ENCODE results near the gene MPO. TPM values are rescaled to one million over a fixed set of nuclear protein-coding genes. Genes with fewer than 3 reads are reported as not detected.

Gene MPO
- total RNA-seq, result 27.3 TPM
- 5.6 TPM for polyA plus RNA-seq
- long read RNA-seq, donor 1, result 0 reads
- long read RNA-seq, donor 2, result 0 reads
- long read RNA-seq, donor 3, partial matches to known transcripts, result 0 of 3 reads
- long read RNA-seq, donor 3, other reads (novel, unspliced or antisense), result 0 of 3 reads
- long read RNA-seq, donor 4, partial matches to known transcripts, result 0 of 2 reads
- long read RNA-seq, donor 4, other reads (novel, unspliced or antisense), result 0 of 2 reads
- long read RNA-seq, donor 5, transcript MPO-201 (12 exons, 3,215 nt), result major isoform, 8 of 26 reads
- long read RNA-seq, donor 5, partial matches to known transcripts, result 17 of 26 reads
- long read RNA-seq, donor 5, other reads (novel, unspliced or antisense), result 0 of 26 reads
- long read RNA-seq, donor 6, transcript MPO-201 (12 exons, 3,215 nt), result major isoform, 6 of 6 reads
- long read RNA-seq, donor 6, partial matches to known transcripts, result 0 of 6 reads
- long read RNA-seq, donor 6, other reads (novel, unspliced or antisense), result 0 of 6 reads
- long read RNA-seq, donor 7, partial matches to known transcripts, result 0 of 4 reads
- long read RNA-seq, donor 7, other reads (novel, unspliced or antisense), result 0 of 4 reads
- long read RNA-seq, donor 8, partial matches to known transcripts, result 0 of 3 reads
- long read RNA-seq, donor 8, other reads (novel, unspliced or antisense), result 0 of 3 reads
- long read RNA-seq, donor 9, partial matches to known transcripts, result 0 of 1 reads
- long read RNA-seq, donor 9, other reads (novel, unspliced or antisense), result 0 of 1 reads
- long read RNA-seq, donor 10, partial matches to known transcripts, result 0 of 1 reads
- long read RNA-seq, donor 10, other reads (novel, unspliced or antisense), result 0 of 1 reads

GRCh38 chr17:58280480-58281217 lies at the start of gene MPO:
Gene MPO (minus strand): TSS chr17:58280935. CDS start chr17:58280758, 177 bp downstream.
- WGBS, result 85% methylated on average over 5 of the region's 5 CpGs
- DNase-seq (ENCODE audit: low read depth in 6 of 9, low spot score in 9 of 9), result no peak
- Histone ChIP-seq H3K4me1 (ENCODE audit: control insufficient read depth in 2 of 2, insufficient read depth in 2 of 2, low read length in 2 of 2) (peaks cover 0 to 2% of the 10 kb centered on the region in 2 donors), H3K4me3 (ENCODE audit: low read length in 2 of 2) (no peak within 1 kb of the TSS), H3K27me3 (ENCODE audit: control insufficient read depth in 2 of 2, insufficient read depth in 1 of 2, low read length in 1 of 2) (peaks cover 0 to 28% of the 10 kb centered on the region in 2 donors), H3K36me3 (ENCODE audit: control insufficient read depth in 2 of 2, insufficient read depth in 2 of 2, low read length in 1 of 2) (no peaks in the 10 kb centered on the region), H3K27ac (ENCODE audit: low read depth in 1 of 2, low read length in 1 of 2) (no peak within 1 kb of the TSS), H3K9me3 (ENCODE audit: control insufficient read depth in 2 of 2, insufficient read depth in 1 of 2, low read length in 1 of 2) (no peaks in the 10 kb centered on the region)

- Histone ChIP-seq H3K27ac (ENCODE audit: low read depth in 1 of 2, low read length in 1 of 2) (peak overlapping the region; percentile 90 to 100), H3K4me3 (ENCODE audit: low read length in 2 of 2) (peak overlapping the region; percentile 84 to 98), H3K27me3 (ENCODE audit: control insufficient read depth in 2 of 2, insufficient read depth in 1 of 2, low read length in 1 of 2) (peaks cover 0 to 16% of the 10 kb centered on the region in 2 donors), H3K36me3 (ENCODE audit: control insufficient read depth in 2 of 2, insufficient read depth in 2 of 2, low read length in 1 of 2) (peaks cover 24 to 25% of the 10 kb centered on the region in 2 donors), H3K9me3 (ENCODE audit: control insufficient read depth in 2 of 2, insufficient read depth in 1 of 2, low read length in 1 of 2) (no peaks in the 10 kb centered on the region), H3K4me1 (ENCODE audit: control insufficient read depth in 2 of 2, insufficient read depth in 2 of 2, low read length in 2 of 2) (peaks cover 29 to 61% of the 10 kb centered on the region in 2 donors)
- WGBS, result 5% methylated on average over 4 of the region's 4 CpGs
- DNase-seq (ENCODE audit: low read depth in 6 of 9, low spot score in 9 of 9), result peak in 8 of 9 donors; percentile 49 to 86 (median 70)
These were observed 49.2 kb upstream of the MPO start for GRCh38 chr17:58329810-58330537.

GRCh38 chr17:58329035-58329809 lies 48.5 kb upstream of the MPO start:
- no peaks in the 10 kb centered on the region for H3K9me3 ChIP-seq (ENCODE audit: control insufficient read depth in 2 of 2, insufficient read depth in 1 of 2, low read length in 1 of 2)
- peak overlapping the region; percentile 83 to 100 for H3K27ac ChIP-seq (ENCODE audit: low read depth in 1 of 2, low read length in 1 of 2)
- peak overlapping the region; percentile 84 to 98 for H3K4me3 ChIP-seq (ENCODE audit: low read length in 2 of 2)
- peaks cover 24 to 25% of the 10 kb centered on the region in 2 donors for H3K36me3 ChIP-seq (ENCODE audit: control insufficient read depth in 2 of 2, insufficient read depth in 2 of 2, low read length in 1 of 2)
- peaks cover 30 to 59% of the 10 kb centered on the region in 2 donors for H3K4me1 ChIP-seq (ENCODE audit: control insufficient read depth in 2 of 2, insufficient read depth in 2 of 2, low read length in 2 of 2)
- peak; percentile 72 to 94 (median 82) for DNase-seq (ENCODE audit: low read depth in 6 of 9, low spot score in 9 of 9)
- WGBS, result 2% methylated on average over 16 of the region's 16 CpGs
- peaks cover 0 to 23% of the 10 kb centered on the region in 2 donors for H3K27me3 ChIP-seq (ENCODE audit: control insufficient read depth in 2 of 2, insufficient read depth in 1 of 2, low read length in 1 of 2)

- peak within 1 kb of the TSS; percentile 83 to 100 for H3K27ac ChIP-seq (ENCODE audit: low read depth in 1 of 2, low read length in 1 of 2)
- 3% methylated on average over 23 of the region's 23 CpGs for WGBS
- H3K4me3 ChIP-seq (ENCODE audit: low read length in 2 of 2), result peak within 1 kb of the TSS; percentile 84 to 98
These were observed 47.7 kb upstream of the MPO start, which contains the start of gene TSPOAP1 for GRCh38 chr17:58328195-58329034. Gene TSPOAP1 (minus strand): TSS chr17:58328795. CDS start chr17:58327920, 875 bp downstream.

GRCh38 chr17:58327363-58328194 lies 46.8 kb upstream of the MPO start:
- Histone ChIP-seq H3K4me1 (ENCODE audit: control insufficient read depth in 2 of 2, insufficient read depth in 2 of 2, low read length in 2 of 2) (peaks cover 31 to 53% of the 10 kb centered on the region in 2 donors), H3K9me3 (ENCODE audit: control insufficient read depth in 2 of 2, insufficient read depth in 1 of 2, low read length in 1 of 2) (no peaks in the 10 kb centered on the region), H3K27me3 (ENCODE audit: control insufficient read depth in 2 of 2, insufficient read depth in 1 of 2, low read length in 1 of 2) (peaks cover 0 to 32% of the 10 kb centered on the region in 2 donors), H3K36me3 (ENCODE audit: control insufficient read depth in 2 of 2, insufficient read depth in 2 of 2, low read length in 1 of 2) (peaks cover 27 to 30% of the 10 kb centered on the region in 2 donors), H3K4me3 (ENCODE audit: low read length in 2 of 2) (peak overlapping the region; percentile 84 to 98), H3K27ac (ENCODE audit: low read depth in 1 of 2, low read length in 1 of 2) (peak overlapping the region; percentile 83 to 100)
- 48% methylated on average over 19 of the region's 19 CpGs for WGBS
- no peak for DNase-seq (ENCODE audit: low read depth in 6 of 9, low spot score in 9 of 9)

More at GRCh38 chr17:58328195-58329034, 47.7 kb upstream of the MPO start, which contains the start of gene TSPOAP1:
- Histone ChIP-seq H3K36me3 (ENCODE audit: control insufficient read depth in 2 of 2, insufficient read depth in 2 of 2, low read length in 1 of 2) (peaks cover 25 to 26% of the 10 kb centered on the region in 2 donors), H3K27me3 (ENCODE audit: control insufficient read depth in 2 of 2, insufficient read depth in 1 of 2, low read length in 1 of 2) (peaks cover 0 to 31% of the 10 kb centered on the region in 2 donors), H3K4me1 (ENCODE audit: control insufficient read depth in 2 of 2, insufficient read depth in 2 of 2, low read length in 2 of 2) (peaks cover 31 to 54% of the 10 kb centered on the region in 2 donors), H3K9me3 (ENCODE audit: control insufficient read depth in 2 of 2, insufficient read depth in 1 of 2, low read length in 1 of 2) (no peaks in the 10 kb centered on the region)
- peak in 7 of 9 donors; percentile 74 to 93 (median 82) for DNase-seq (ENCODE audit: low read depth in 6 of 9, low spot score in 9 of 9)

- Histone ChIP-seq H3K9me3 (ENCODE audit: control insufficient read depth in 2 of 2, insufficient read depth in 1 of 2, low read length in 1 of 2) (no peaks in the 10 kb centered on the region), H3K27me3 (ENCODE audit: control insufficient read depth in 2 of 2, insufficient read depth in 1 of 2, low read length in 1 of 2) (peaks cover 0 to 32% of the 10 kb centered on the region in 2 donors), H3K36me3 (ENCODE audit: control insufficient read depth in 2 of 2, insufficient read depth in 2 of 2, low read length in 1 of 2) (peaks cover 32 to 35% of the 10 kb centered on the region in 2 donors), H3K4me3 (ENCODE audit: low read length in 2 of 2) (peak overlapping the region in 1 of 2 donors; percentile 98), H3K27ac (ENCODE audit: low read depth in 1 of 2, low read length in 1 of 2) (peak overlapping the region in 1 of 2 donors; percentile 100), H3K4me1 (ENCODE audit: control insufficient read depth in 2 of 2, insufficient read depth in 2 of 2, low read length in 2 of 2) (peaks cover 31 to 53% of the 10 kb centered on the region in 2 donors)
- DNase-seq (ENCODE audit: low read depth in 6 of 9, low spot score in 9 of 9), result no peak
- 93% methylated on average over 9 of the region's 9 CpGs for WGBS
These were observed 46.1 kb upstream of the MPO start for GRCh38 chr17:58326609-58327362.

Measured in thymus (tissue), 14 donors.